Body of pancreas (tissue), 4 donors: ENCODE data around the gene H6PD.

Experiments used
- POLR2A ChIP-seq, 3 donors: fragments of 450-650 bp; IDR thresholded peaks; one replicate each; pipeline ENCODE4 v1.6.1; 2016; ENCODE audit warnings: antibody characterized with exemption in 3 of 3, mild to moderate bottlenecking in 2 of 3
- TF ChIP-seq, protein P1 (sequence below), 7 experiments: fragments of 450-650 bp in 4 of 7; fragments of 200-600 bp in 3 of 7; sonication (generic) in 3 of 7; IDR thresholded peaks; one replicate each; pipeline ENCODE4 v1.5.1; 2016 to 2019; ENCODE audit warnings: antibody characterized with exemption in 7 of 7

GRCh38 chr1:9246215-9246614, 11.6 kb downstream of the H6PD start:
- TF ChIP-seq, protein P1, sequence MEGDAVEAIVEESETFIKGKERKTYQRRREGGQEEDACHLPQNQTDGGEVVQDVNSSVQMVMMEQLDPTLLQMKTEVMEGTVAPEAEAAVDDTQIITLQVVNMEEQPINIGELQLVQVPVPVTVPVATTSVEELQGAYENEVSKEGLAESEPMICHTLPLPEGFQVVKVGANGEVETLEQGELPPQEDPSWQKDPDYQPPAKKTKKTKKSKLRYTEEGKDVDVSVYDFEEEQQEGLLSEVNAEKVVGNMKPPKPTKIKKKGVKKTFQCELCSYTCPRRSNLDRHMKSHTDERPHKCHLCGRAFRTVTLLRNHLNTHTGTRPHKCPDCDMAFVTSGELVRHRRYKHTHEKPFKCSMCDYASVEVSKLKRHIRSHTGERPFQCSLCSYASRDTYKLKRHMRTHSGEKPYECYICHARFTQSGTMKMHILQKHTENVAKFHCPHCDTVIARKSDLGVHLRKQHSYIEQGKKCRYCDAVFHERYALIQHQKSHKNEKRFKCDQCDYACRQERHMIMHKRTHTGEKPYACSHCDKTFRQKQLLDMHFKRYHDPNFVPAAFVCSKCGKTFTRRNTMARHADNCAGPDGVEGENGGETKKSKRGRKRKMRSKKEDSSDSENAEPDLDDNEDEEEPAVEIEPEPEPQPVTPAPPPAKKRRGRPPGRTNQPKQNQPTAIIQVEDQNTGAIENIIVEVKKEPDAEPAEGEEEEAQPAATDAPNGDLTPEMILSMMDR (IDR thresholded peaks at IDR 0.05): no peak
- no peak for TF ChIP-seq POLR2A (IDR thresholded peaks at IDR 0.05)
